Neural cell (in vitro differentiated cells): ENCODE measurements around the gene SLC2A6. TPM values are rescaled to one million over a fixed set of nuclear protein-coding genes. Genes with fewer than 3 reads are reported as not detected.

Experiments used
- H2AFZ ChIP-seq: fragments of 200-600, 300-800 bp; sonication (generic), shearing (Covaris generic); 2 replicates; pipeline ENCODE4 v1.6.0; 2014; ENCODE audit warnings: low read depth, mild to moderate bottlenecking, antibody characterized with exemption, low read length, moderate library complexity
- H3F3A ChIP-seq: fragments of 200-600 bp; shearing (Covaris generic); 2 replicates; pipeline ENCODE4 v1.6.1; 2016; ENCODE audit warnings: mild to moderate bottlenecking, moderate library complexity, mixed read lengths, antibody characterized with exemption, low read length; ENCODE audit not compliant: insufficient read depth, poor library complexity, severe bottlenecking
- H3K27ac ChIP-seq: fragments of 200-600, 300-800 bp; sonication (generic), shearing (Covaris generic); 2 replicates; pipeline ENCODE4 v1.5.1; 2014; ENCODE audit warnings: mild to moderate bottlenecking, low read length, moderate library complexity
- H3K27me3 ChIP-seq: fragments of 300-800, 200-600 bp; sonication (generic), shearing (Covaris generic); 2 replicates; pipeline ENCODE4 v1.6.0; 2014; ENCODE audit warnings: mild to moderate bottlenecking, low read depth, low read length, moderate library complexity; ENCODE audit not compliant: insufficient read depth
- H3K36me3 ChIP-seq: fragments of 300-800, 200-600 bp; sonication (generic), shearing (Covaris generic); 2 replicates; pipeline ENCODE4 v1.5.1; 2014; ENCODE audit warnings: mild to moderate bottlenecking, antibody characterized with exemption, low read length, moderate library complexity; ENCODE audit not compliant: insufficient read depth
- H3K4me2 ChIP-seq: fragments of 300-800, 200-600 bp; sonication (generic), shearing (Covaris generic); 2 replicates; pipeline ENCODE4 v1.6.0; 2014; ENCODE audit warnings: mild to moderate bottlenecking, low read length
- H3K4me3 ChIP-seq: fragments of 300-800, 200-600 bp; sonication (generic), shearing (Covaris generic); 2 replicates; pipeline ENCODE4 v1.5.1; 2014; ENCODE audit warnings: mild to moderate bottlenecking, low read length, moderate library complexity
- H3K79me2 ChIP-seq: fragments of 200-600 bp; shearing (Covaris generic); replicated peaks from 2 replicates; pipeline ENCODE4 v1.6.0; 2014; ENCODE audit warnings: mild to moderate bottlenecking, low read length, moderate library complexity; ENCODE audit not compliant: insufficient read depth
- H3K9ac ChIP-seq: fragments of 300-800, 200-600 bp; sonication (generic), shearing (Covaris generic); 2 replicates; pipeline ENCODE4 v1.6.1; 2016; ENCODE audit warnings: mild to moderate bottlenecking, low read length, mixed read lengths
- H3K9me2 ChIP-seq: fragments of 200-600 bp; shearing (Covaris generic); 2 replicates; pipeline ENCODE4 v1.6.1; 2016; ENCODE audit warnings: mild to moderate bottlenecking, low read length, mixed read lengths; ENCODE audit not compliant: insufficient read depth
- H3K9me3 ChIP-seq: fragments of 200-600, 300-800 bp; sonication (generic), shearing (Covaris generic); 2 replicates; pipeline ENCODE4 v1.6.1; 2016; ENCODE audit warnings: mild to moderate bottlenecking, mixed run types, low read length, moderate library complexity, mixed read lengths
- H4K20me1 ChIP-seq: fragments of 200-600 bp; shearing (Covaris generic); 2 replicates; pipeline ENCODE4 v1.6.1; 2016; ENCODE audit warnings: mild to moderate bottlenecking, mixed run types; ENCODE audit not compliant: insufficient read depth
- CTCF ChIP-seq: fragments of 450-650 bp; IDR thresholded peaks from 2 replicates; pipeline ENCODE4 v1.5.1; 2014; ENCODE audit warnings: antibody characterized with exemption, mild to moderate bottlenecking, moderate library complexity; ENCODE audit not compliant: poor library complexity, severe bottlenecking
- EP300 ChIP-seq: fragments of 450-650 bp; conservative IDR thresholded peaks from 2 replicates; pipeline ENCODE4 v1.6.1; 2014; ENCODE audit warnings: antibody characterized with exemption, mild to moderate bottlenecking, moderate library complexity; ENCODE audit not compliant: poor library complexity, severe bottlenecking
- EZH2 ChIP-seq: fragments of 200-600, 300-800 bp; shearing (Covaris generic), sonication (generic); IDR thresholded peaks from 2 replicates; pipeline ENCODE4 v1.6.1; 2014; ENCODE audit warnings: antibody characterized with exemption, low read length, borderline replicate concordance, mild to moderate bottlenecking; ENCODE audit not compliant: insufficient read depth, poor library complexity, severe bottlenecking
- MXI1 ChIP-seq: fragments of 450-650 bp; conservative IDR thresholded peaks from 2 replicates; pipeline ENCODE4 v1.6.1; 2014; ENCODE audit warnings: antibody characterized with exemption, mild to moderate bottlenecking; ENCODE audit not compliant: poor library complexity, severe bottlenecking
- POLR2AphosphoS5 ChIP-seq: IDR thresholded peaks from 2 replicates; pipeline ENCODE4 v1.6.1; 2012
- RAD21 ChIP-seq: fragments of 450-650 bp; conservative IDR thresholded peaks from 2 replicates; pipeline ENCODE4 v1.6.1; 2014; ENCODE audit warnings: antibody characterized with exemption, mild to moderate bottlenecking, moderate library complexity
- REST ChIP-seq: IDR thresholded peaks from 2 replicates; pipeline ENCODE4 v1.6.1; 2012; ENCODE audit warnings: borderline replicate concordance
- SMC3 ChIP-seq: fragments of 450-650 bp; conservative IDR thresholded peaks from 2 replicates; pipeline ENCODE4 v1.6.1; 2014; ENCODE audit warnings: antibody characterized with exemption, mild to moderate bottlenecking, moderate library complexity; ENCODE audit not compliant: poor library complexity
- TAF1 ChIP-seq: IDR thresholded peaks from 2 replicates; pipeline ENCODE4 v1.6.1; 2012; ENCODE audit warnings: low read depth
- polyA plus RNA-seq: library from polyadenylated mRNA; depleted of rRNA; stranded (reverse); fragments of >200 nt; gene quantifications from 2 replicates; pipeline ENCODE4 v1.2.3, GENCODE V29; 2014

The SLC2A6 gene
- polyA plus RNA-seq, 1 donor from 2014 or later = 11.5 TPM

GRCh38 chr9:133505186-133505830 lies 26.4 kb upstream of the SLC2A6 start:
- H3F3A ChIP-seq = no peaks in the 10 kb centered on the region
- no peak overlapping the region for H3K9ac ChIP-seq
- no peaks in the 10 kb centered on the region for H4K20me1 ChIP-seq
- no peak overlapping the region for H2AFZ ChIP-seq
- no peaks in the 10 kb centered on the region for H3K36me3 ChIP-seq
- no peak overlapping the region for H3K4me3 ChIP-seq
- no peaks in the 10 kb centered on the region for H3K9me3 ChIP-seq
- H3K4me2 ChIP-seq = no peak overlapping the region
- no peak overlapping the region for H3K27ac ChIP-seq
- no peak for TF ChIP-seq CTCF
- no peak for TF ChIP-seq EP300
- TF ChIP-seq EZH2 = no peak
- no peak for TF ChIP-seq MXI1
- no peak for TF ChIP-seq REST
- no peak for TF ChIP-seq SMC3
- TF ChIP-seq RAD21 = no peak
- no peak for TF ChIP-seq TAF1
- TF ChIP-seq POLR2AphosphoS5 = no peak
- H3K27me3 ChIP-seq = no peaks in the 10 kb centered on the region
- no peaks in the 10 kb centered on the region for H3K79me2 ChIP-seq
- no peaks in the 10 kb centered on the region for H3K9me2 ChIP-seq

- TF ChIP-seq EZH2 (no peak), EP300 (no peak)
- Histone ChIP-seq H3K9ac (no peak overlapping the region), H3K27me3 (no peaks in the 10 kb centered on the region), H2AFZ (no peak overlapping the region), H3K9me2 (no peaks in the 10 kb centered on the region), H3K36me3 (no peaks in the 10 kb centered on the region), H3K79me2 (no peaks in the 10 kb centered on the region), H3K4me3 (no peak overlapping the region), H3K9me3 (no peaks in the 10 kb centered on the region), H4K20me1 (no peaks in the 10 kb centered on the region), H3K4me2 (no peak overlapping the region), H3F3A (no peaks in the 10 kb centered on the region), H3K27ac (no peak overlapping the region)
Measured at GRCh38 chr9:133502112-133502511, 23.2 kb upstream of the SLC2A6 start.
